ENCODE results near the gene TBXT.
A peak's percentile ranks its signal among the peaks of the same experiment; 100 is the strongest.

The TBXT gene

GRCh38 chr6:166172546-166172945, 4.9 kb upstream of the TBXT start:
- Histone ChIP-seq H3K27me3 (ENCODE audit: control insufficient read depth in 2 of 2, insufficient read depth in 2 of 2, low read length in 2 of 2) (peaks cover 23 to 29% of the 10 kb centered on the region in 2 donors), H3K27ac (ENCODE audit: low read depth in 2 of 2, low read length in 2 of 2) (no peak overlapping the region), H3K4me1 (ENCODE audit: control insufficient read depth in 2 of 2, insufficient read depth in 2 of 2, low read length in 2 of 2) (no peaks in the 10 kb centered on the region), H3K4me3 (ENCODE audit: low read length in 2 of 2) (no peak overlapping the region), H3K36me3 (ENCODE audit: control insufficient read depth in 2 of 2, insufficient read depth in 2 of 2, low read length in 2 of 2) (no peaks in the 10 kb centered on the region), H3K9ac (ENCODE audit: low read depth in 1 of 2, low read length in 2 of 2) (no peak overlapping the region), H3K9me3 (ENCODE audit: control insufficient read depth in 2 of 2, low read length in 2 of 2) (no peaks in the 10 kb centered on the region)

- H3K36me3 ChIP-seq (ENCODE audit: control insufficient read depth in 2 of 2, insufficient read depth in 2 of 2, low read length in 2 of 2): no peaks in the 10 kb centered on the region
- no peak overlapping the region for H3K4me3 ChIP-seq (ENCODE audit: low read length in 2 of 2)
- no peak overlapping the region for H3K9ac ChIP-seq (ENCODE audit: low read depth in 1 of 2, low read length in 2 of 2)
- H3K27ac ChIP-seq (ENCODE audit: low read depth in 2 of 2, low read length in 2 of 2): no peak overlapping the region
- no peaks in the 10 kb centered on the region for H3K9me3 ChIP-seq (ENCODE audit: control insufficient read depth in 2 of 2, low read length in 2 of 2)
- H3K27me3 ChIP-seq (ENCODE audit: control insufficient read depth in 2 of 2, insufficient read depth in 2 of 2, low read length in 2 of 2): peaks cover 42 to 47% of the 10 kb centered on the region in 2 donors
- H3K4me1 ChIP-seq (ENCODE audit: control insufficient read depth in 2 of 2, insufficient read depth in 2 of 2, low read length in 2 of 2): no peaks in the 10 kb centered on the region
Observed at GRCh38 chr6:166169549-166170421, 2.1 kb upstream of the TBXT start.

GRCh38 chr6:166168616-166169548, 1.2 kb upstream of the TBXT start:
- Histone ChIP-seq H3K9ac (ENCODE audit: low read depth in 1 of 2, low read length in 2 of 2) (no peak overlapping the region), H3K27ac (ENCODE audit: low read depth in 2 of 2, low read length in 2 of 2) (no peak overlapping the region), H3K4me3 (ENCODE audit: low read length in 2 of 2) (peak overlapping the region; percentile 17 to 39), H3K36me3 (ENCODE audit: control insufficient read depth in 2 of 2, insufficient read depth in 2 of 2, low read length in 2 of 2) (no peaks in the 10 kb centered on the region), H3K9me3 (ENCODE audit: control insufficient read depth in 2 of 2, low read length in 2 of 2) (no peaks in the 10 kb centered on the region), H3K4me1 (ENCODE audit: control insufficient read depth in 2 of 2, insufficient read depth in 2 of 2, low read length in 2 of 2) (no peaks in the 10 kb centered on the region), H3K27me3 (ENCODE audit: control insufficient read depth in 2 of 2, insufficient read depth in 2 of 2, low read length in 2 of 2) (peaks cover 37 to 53% of the 10 kb centered on the region in 2 donors)

- Histone ChIP-seq H3K27me3 (ENCODE audit: control insufficient read depth in 2 of 2, insufficient read depth in 2 of 2, low read length in 2 of 2) (peaks cover 34 to 51% of the 10 kb centered on the region in 2 donors), H3K9ac (ENCODE audit: low read depth in 1 of 2, low read length in 2 of 2) (no peak overlapping the region), H3K27ac (ENCODE audit: low read depth in 2 of 2, low read length in 2 of 2) (no peak overlapping the region), H3K9me3 (ENCODE audit: control insufficient read depth in 2 of 2, low read length in 2 of 2) (no peaks in the 10 kb centered on the region), H3K36me3 (ENCODE audit: control insufficient read depth in 2 of 2, insufficient read depth in 2 of 2, low read length in 2 of 2) (no peaks in the 10 kb centered on the region), H3K4me1 (ENCODE audit: control insufficient read depth in 2 of 2, insufficient read depth in 2 of 2, low read length in 2 of 2) (no peaks in the 10 kb centered on the region), H3K4me3 (ENCODE audit: low read length in 2 of 2) (no peak overlapping the region)
Observed at GRCh38 chr6:166167258-166167731, 356 bp downstream of the TBXT start.

GRCh38 chr6:166166314-166167257, 1.1 kb downstream of the TBXT start:
- Histone ChIP-seq H3K9me3 (ENCODE audit: control insufficient read depth in 2 of 2, low read length in 2 of 2) (no peaks in the 10 kb centered on the region), H3K9ac (ENCODE audit: low read depth in 1 of 2, low read length in 2 of 2) (no peak overlapping the region), H3K4me3 (ENCODE audit: low read length in 2 of 2) (no peak overlapping the region), H3K27me3 (ENCODE audit: control insufficient read depth in 2 of 2, insufficient read depth in 2 of 2, low read length in 2 of 2) (peaks cover 34 to 46% of the 10 kb centered on the region in 2 donors), H3K4me1 (ENCODE audit: control insufficient read depth in 2 of 2, insufficient read depth in 2 of 2, low read length in 2 of 2) (no peaks in the 10 kb centered on the region), H3K27ac (ENCODE audit: low read depth in 2 of 2, low read length in 2 of 2) (no peak overlapping the region), H3K36me3 (ENCODE audit: control insufficient read depth in 2 of 2, insufficient read depth in 2 of 2, low read length in 2 of 2) (no peaks in the 10 kb centered on the region)

GRCh38 chr6:166165558-166166313, 1.9 kb downstream of the TBXT start:
- no peaks in the 10 kb centered on the region for H3K4me1 ChIP-seq (ENCODE audit: control insufficient read depth in 2 of 2, insufficient read depth in 2 of 2, low read length in 2 of 2)
- no peaks in the 10 kb centered on the region for H3K36me3 ChIP-seq (ENCODE audit: control insufficient read depth in 2 of 2, insufficient read depth in 2 of 2, low read length in 2 of 2)
- H3K27me3 ChIP-seq (ENCODE audit: control insufficient read depth in 2 of 2, insufficient read depth in 2 of 2, low read length in 2 of 2): peaks cover 34 to 46% of the 10 kb centered on the region in 2 donors
- H3K9me3 ChIP-seq (ENCODE audit: control insufficient read depth in 2 of 2, low read length in 2 of 2): no peaks in the 10 kb centered on the region
- no peak overlapping the region for H3K4me3 ChIP-seq (ENCODE audit: low read length in 2 of 2)
- H3K9ac ChIP-seq (ENCODE audit: low read depth in 1 of 2, low read length in 2 of 2): no peak overlapping the region
- H3K27ac ChIP-seq (ENCODE audit: low read depth in 2 of 2, low read length in 2 of 2): no peak overlapping the region

- no peak overlapping the region for H3K27ac ChIP-seq (ENCODE audit: low read depth in 2 of 2, low read length in 2 of 2)
- H3K36me3 ChIP-seq (ENCODE audit: control insufficient read depth in 2 of 2, insufficient read depth in 2 of 2, low read length in 2 of 2): no peaks in the 10 kb centered on the region
- no peak overlapping the region for H3K4me3 ChIP-seq (ENCODE audit: low read length in 2 of 2)
- H3K4me1 ChIP-seq (ENCODE audit: control insufficient read depth in 2 of 2, insufficient read depth in 2 of 2, low read length in 2 of 2): no peaks in the 10 kb centered on the region
- peaks cover 20 to 25% of the 10 kb centered on the region in 2 donors for H3K27me3 ChIP-seq (ENCODE audit: control insufficient read depth in 2 of 2, insufficient read depth in 2 of 2, low read length in 2 of 2)
- no peaks in the 10 kb centered on the region for H3K9me3 ChIP-seq (ENCODE audit: control insufficient read depth in 2 of 2, low read length in 2 of 2)
- no peak overlapping the region for H3K9ac ChIP-seq (ENCODE audit: low read depth in 1 of 2, low read length in 2 of 2)
Observed at GRCh38 chr6:166162599-166163342, 4.9 kb downstream of the TBXT start.

- Histone ChIP-seq H3K27ac (ENCODE audit: low read depth in 2 of 2, low read length in 2 of 2) (no peak overlapping the region), H3K4me1 (ENCODE audit: control insufficient read depth in 2 of 2, insufficient read depth in 2 of 2, low read length in 2 of 2) (no peaks in the 10 kb centered on the region), H3K9ac (ENCODE audit: low read depth in 1 of 2, low read length in 2 of 2) (no peak overlapping the region), H3K4me3 (ENCODE audit: low read length in 2 of 2) (no peak overlapping the region), H3K9me3 (ENCODE audit: control insufficient read depth in 2 of 2, low read length in 2 of 2) (no peaks in the 10 kb centered on the region), H3K36me3 (ENCODE audit: control insufficient read depth in 2 of 2, insufficient read depth in 2 of 2, low read length in 2 of 2) (no peaks in the 10 kb centered on the region), H3K27me3 (ENCODE audit: control insufficient read depth in 2 of 2, insufficient read depth in 2 of 2, low read length in 2 of 2) (no peaks in the 10 kb centered on the region)
Observed at GRCh38 chr6:166157930-166158617, 9.6 kb downstream of the TBXT start.
